ENCODE measurements around the gene EHF.
A peak's percentile ranks its signal among the peaks of the same experiment; 100 is the strongest.

EHF gene

GRCh38 chr11:34679681-34680080, 58.8 kb downstream of the EHF start:
- ATAC-seq (ENCODE audit: low read depth) = no peak
- Histone ChIP-seq H3K27ac (ENCODE audit: poor library complexity, severe bottlenecking) (no peak overlapping the region), H3K4me1 (ENCODE audit: insufficient read depth, poor library complexity, severe bottlenecking) (peaks cover 30% of the 10 kb centered on the region)

DNA sequence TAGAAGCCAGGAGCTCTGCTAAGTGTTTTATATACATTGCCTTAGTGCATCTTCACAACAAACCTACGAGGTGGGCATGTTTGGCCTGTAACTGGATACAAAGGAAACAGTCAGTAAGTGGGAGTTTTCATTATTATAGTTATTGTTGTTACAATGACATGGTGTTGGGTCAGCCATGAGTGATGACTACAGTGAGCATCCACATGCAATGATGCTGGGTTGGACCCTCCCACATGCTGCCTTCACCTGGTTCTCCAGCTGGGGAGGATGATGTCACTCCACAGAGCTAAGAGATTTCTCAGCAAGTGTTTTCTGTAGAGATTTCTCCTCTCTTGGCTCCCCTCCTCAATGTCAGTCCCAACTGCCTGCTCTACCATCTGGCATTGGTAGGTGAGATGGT, 59.3 kb downstream of the EHF start:
- TF ChIP-seq, protein P1, sequence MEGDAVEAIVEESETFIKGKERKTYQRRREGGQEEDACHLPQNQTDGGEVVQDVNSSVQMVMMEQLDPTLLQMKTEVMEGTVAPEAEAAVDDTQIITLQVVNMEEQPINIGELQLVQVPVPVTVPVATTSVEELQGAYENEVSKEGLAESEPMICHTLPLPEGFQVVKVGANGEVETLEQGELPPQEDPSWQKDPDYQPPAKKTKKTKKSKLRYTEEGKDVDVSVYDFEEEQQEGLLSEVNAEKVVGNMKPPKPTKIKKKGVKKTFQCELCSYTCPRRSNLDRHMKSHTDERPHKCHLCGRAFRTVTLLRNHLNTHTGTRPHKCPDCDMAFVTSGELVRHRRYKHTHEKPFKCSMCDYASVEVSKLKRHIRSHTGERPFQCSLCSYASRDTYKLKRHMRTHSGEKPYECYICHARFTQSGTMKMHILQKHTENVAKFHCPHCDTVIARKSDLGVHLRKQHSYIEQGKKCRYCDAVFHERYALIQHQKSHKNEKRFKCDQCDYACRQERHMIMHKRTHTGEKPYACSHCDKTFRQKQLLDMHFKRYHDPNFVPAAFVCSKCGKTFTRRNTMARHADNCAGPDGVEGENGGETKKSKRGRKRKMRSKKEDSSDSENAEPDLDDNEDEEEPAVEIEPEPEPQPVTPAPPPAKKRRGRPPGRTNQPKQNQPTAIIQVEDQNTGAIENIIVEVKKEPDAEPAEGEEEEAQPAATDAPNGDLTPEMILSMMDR (IDR thresholded peaks at IDR 0.05; ENCODE audit: poor library complexity, severe bottlenecking) = no peak
- peaks cover 35% of the 10 kb centered on the region for H3K4me1 ChIP-seq (ENCODE audit: insufficient read depth, poor library complexity, severe bottlenecking)
- no peaks in the 10 kb centered on the region for H3K36me3 ChIP-seq (ENCODE audit: low read depth)
- ATAC-seq (ENCODE audit: low read depth) = no peak
- DNase-seq (ENCODE audit: low spot score) = no peak
- no peaks in the 10 kb centered on the region for H3K9me3 ChIP-seq (ENCODE audit: severe bottlenecking)
- no peaks in the 10 kb centered on the region for H3K27me3 ChIP-seq (ENCODE audit: insufficient read depth, poor library complexity, severe bottlenecking)
- no peak overlapping the region for H3K27ac ChIP-seq (ENCODE audit: poor library complexity, severe bottlenecking)
- no peak overlapping the region for H3K4me3 ChIP-seq (ENCODE audit: severe bottlenecking)

More at GRCh38 chr11:34679681-34680080, 58.8 kb downstream of the EHF start:
- no peaks in the 10 kb centered on the region for H3K36me3 ChIP-seq (ENCODE audit: low read depth)
- TF ChIP-seq, protein P1 (IDR thresholded peaks at IDR 0.05; ENCODE audit: poor library complexity, severe bottlenecking) = no peak
- no peak overlapping the region for H3K4me3 ChIP-seq (ENCODE audit: severe bottlenecking)
- no peaks in the 10 kb centered on the region for H3K27me3 ChIP-seq (ENCODE audit: insufficient read depth, poor library complexity, severe bottlenecking)
- no peaks in the 10 kb centered on the region for H3K9me3 ChIP-seq (ENCODE audit: severe bottlenecking)
- no peak for DNase-seq (ENCODE audit: low spot score)

DNA sequence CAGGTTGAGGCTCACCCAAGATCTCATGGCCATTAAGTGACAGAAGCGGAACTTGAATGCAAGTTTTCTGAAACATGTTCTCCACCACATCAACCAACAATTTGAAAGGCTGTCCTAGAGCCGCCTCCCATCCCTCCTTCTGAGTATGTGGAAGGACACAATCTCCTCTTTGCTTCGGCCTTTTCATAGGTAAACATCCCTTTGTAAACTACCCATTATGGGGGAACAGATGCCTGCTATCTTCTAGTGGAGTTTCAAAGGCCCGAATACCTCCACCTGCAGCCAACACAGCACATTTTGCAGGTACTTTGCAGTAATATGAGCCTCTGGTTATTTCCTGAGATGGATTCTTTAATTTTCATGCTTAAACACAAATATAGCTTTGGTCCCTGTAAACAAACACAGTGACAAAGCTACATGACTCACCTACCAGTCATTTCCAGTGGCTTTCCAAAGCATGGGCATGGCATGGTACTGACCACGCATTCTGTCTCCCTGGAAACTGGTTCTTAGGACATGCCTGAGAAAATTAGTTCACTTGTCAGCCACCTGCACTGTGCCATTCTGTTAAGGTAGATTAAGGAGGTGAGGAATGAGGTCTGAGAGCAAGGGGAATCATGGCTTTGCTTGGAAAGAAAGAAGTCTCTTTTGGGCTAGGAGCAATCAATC, 60.2 kb downstream of the EHF start:
- Histone ChIP-seq H3K4me3 (ENCODE audit: severe bottlenecking) (no peak overlapping the region), H3K36me3 (ENCODE audit: low read depth) (no peaks in the 10 kb centered on the region), H3K27ac (ENCODE audit: poor library complexity, severe bottlenecking) (peak overlapping the region; percentile 33), H3K4me1 (ENCODE audit: insufficient read depth, poor library complexity, severe bottlenecking) (peaks cover 41% of the 10 kb centered on the region), H3K9me3 (ENCODE audit: severe bottlenecking) (no peaks in the 10 kb centered on the region), H3K27me3 (ENCODE audit: insufficient read depth, poor library complexity, severe bottlenecking) (no peaks in the 10 kb centered on the region)
- ATAC-seq (ENCODE audit: low read depth) (peak; percentile 41; the same call in 2 of the 3 replicates), DNase-seq (ENCODE audit: low spot score) (no peak)
- TF ChIP-seq, protein P1 (IDR thresholded peaks at IDR 0.05; ENCODE audit: poor library complexity, severe bottlenecking) = no peak

GRCh38 chr11:34682825-34683224, 61.9 kb downstream of the EHF start:
- ATAC-seq (ENCODE audit: low read depth) (peak; percentile 64), DNase-seq (ENCODE audit: low spot score) (no peak)
- TF ChIP-seq, protein P1 (IDR thresholded peaks at IDR 0.05; ENCODE audit: poor library complexity, severe bottlenecking) = no peak
- Histone ChIP-seq H3K4me1 (ENCODE audit: insufficient read depth, poor library complexity, severe bottlenecking) (peaks cover 44% of the 10 kb centered on the region), H3K27ac (ENCODE audit: poor library complexity, severe bottlenecking) (peak overlapping the region; percentile 33), H3K36me3 (ENCODE audit: low read depth) (no peaks in the 10 kb centered on the region), H3K27me3 (ENCODE audit: insufficient read depth, poor library complexity, severe bottlenecking) (no peaks in the 10 kb centered on the region), H3K4me3 (ENCODE audit: severe bottlenecking) (no peak overlapping the region), H3K9me3 (ENCODE audit: severe bottlenecking) (no peaks in the 10 kb centered on the region)

- TF ChIP-seq, protein P1 (IDR thresholded peaks at IDR 0.05; ENCODE audit: poor library complexity, severe bottlenecking) = no peak
- peak overlapping the region; percentile 33 for H3K27ac ChIP-seq (ENCODE audit: poor library complexity, severe bottlenecking)
- ATAC-seq (ENCODE audit: low read depth) = no peak
- H3K4me3 ChIP-seq (ENCODE audit: severe bottlenecking) = no peak overlapping the region
- H3K4me1 ChIP-seq (ENCODE audit: insufficient read depth, poor library complexity, severe bottlenecking) = peaks cover 44% of the 10 kb centered on the region
- DNase-seq (ENCODE audit: low spot score) = no peak
- H3K36me3 ChIP-seq (ENCODE audit: low read depth) = no peaks in the 10 kb centered on the region
- no peaks in the 10 kb centered on the region for H3K27me3 ChIP-seq (ENCODE audit: insufficient read depth, poor library complexity, severe bottlenecking)
- H3K9me3 ChIP-seq (ENCODE audit: severe bottlenecking) = no peaks in the 10 kb centered on the region
Measured at GRCh38 chr11:34683396-34683795, 62.5 kb downstream of the EHF start.
